CD8-positive, alpha-beta memory T cell (primary cell): ENCODE measurements around the gene TMEM221. TPM values are rescaled to one million over a fixed set of nuclear protein-coding genes. Genes with fewer than 3 reads are reported as not detected.

ENCODE experiments used
- CTCF ChIA-PET: fragments of 350-600 bp; sonication (Branson Sonifier 250); formaldehyde crosslinking; loops from one replicate; lab custom pipeline; 2021; ENCODE audit warnings: antibody characterized with exemption; lab: Charles Lee
- POLR2A ChIA-PET: fragments of 350-600 bp; sonication (Branson Sonifier 250); formaldehyde crosslinking; loops from one replicate; lab custom pipeline; 2021; ENCODE audit warnings: antibody characterized with exemption; lab: Charles Lee
- DNase-seq, 5 donors: peaks; one replicate each; pipeline versions ENCODE4 v3.0.0 to v3.0.0-alpha.2; 2020 to 2022; ENCODE audit warnings: mixed read lengths in 1 of 5
- H3K27ac ChIP-seq: one replicate; pipeline ENCODE4 v1.7.0; 2013; ENCODE audit warnings: low read depth, mild to moderate bottlenecking, low read length, moderate library complexity
- H3K27me3 ChIP-seq: 2 replicates; pipeline ENCODE4 v1.7.0; 2013; ENCODE audit warnings: low read length, mild to moderate bottlenecking; ENCODE audit not compliant: insufficient read depth, poor library complexity, severe bottlenecking
- H3K36me3 ChIP-seq: 2 replicates; pipeline ENCODE4 v1.7.0; 2013; ENCODE audit warnings: mild to moderate bottlenecking, low read length, moderate library complexity; ENCODE audit not compliant: insufficient read depth
- H3K4me1 ChIP-seq: 2 replicates; pipeline ENCODE4 v1.7.0; 2013; ENCODE audit warnings: mild to moderate bottlenecking, low read length, moderate library complexity; ENCODE audit not compliant: insufficient read depth
- H3K4me3 ChIP-seq: 2 replicates; pipeline ENCODE4 v1.7.0; 2013; ENCODE audit warnings: mild to moderate bottlenecking, low read length
- H3K9me3 ChIP-seq: 2 replicates; pipeline ENCODE4 v1.7.0; 2013; ENCODE audit warnings: mild to moderate bottlenecking, low read length
- H3K27ac Mint-ChIP-seq, 8 donors: one replicate each; pipeline ENCODE4 v1.8.0; 2020 to 2021; ENCODE audit warnings: mixed read lengths in 8 of 8, mild to moderate bottlenecking in 6 of 8, inconsistent platforms in 3 of 8, moderate library complexity in 3 of 8
- H3K27me3 Mint-ChIP-seq, 2 donors: one replicate each; pipeline ENCODE4 v1.8.0; 2020 to 2021; ENCODE audit warnings: mixed read lengths in 2 of 2, mild to moderate bottlenecking in 1 of 2, moderate library complexity in 1 of 2
- H3K36me3 Mint-ChIP-seq, 3 donors: one replicate each; pipeline ENCODE4 v1.8.0; 2020 to 2021; ENCODE audit warnings: mixed read lengths in 3 of 3, inconsistent platforms in 1 of 3, mild to moderate bottlenecking in 1 of 3
- H3K4me1 Mint-ChIP-seq, 3 donors: one replicate each; pipeline ENCODE4 v1.8.0; 2020 to 2021; ENCODE audit warnings: mixed read lengths in 3 of 3, inconsistent platforms in 1 of 3, mild to moderate bottlenecking in 1 of 3
- H3K4me3 Mint-ChIP-seq, 7 donors: one replicate each; pipeline ENCODE4 v1.8.0; 2020 to 2021; ENCODE audit warnings: mixed read lengths in 7 of 7, mild to moderate bottlenecking in 6 of 7, moderate library complexity in 4 of 7, inconsistent platforms in 2 of 7
- H3K9me3 Mint-ChIP-seq, 5 donors: one replicate each; pipeline ENCODE4 v1.8.0; 2020 to 2022; ENCODE audit warnings: mixed read lengths in 5 of 5, mild to moderate bottlenecking in 3 of 5, moderate library complexity in 2 of 5, inconsistent platforms in 1 of 5
- polyA plus RNA-seq: library from polyadenylated mRNA; unstranded; fragments of 300-500 nt; fragmentation: Illumina TruSeq; gene quantifications from one replicate; pipeline ENCODE4 v1.2.3, GENCODE V29; 2021
- total RNA-seq, 2 experiments: library from RNA; stranded (reverse); gene quantifications; one replicate each; pipeline ENCODE4 v1.2.3, GENCODE V29; 2021

TMEM221 gene
- total and polyA plus RNA-seq, 3 experiments from 2014 or later = not detected

- DNase-seq = no peak
- no peaks in the 10 kb centered on the region for H3K9me3 ChIP-seq
- no peak overlapping the region for H3K27ac ChIP-seq
- Mint-ChIP-seq H3K27me3 (no peaks in the 10 kb centered on the region), H3K4me1 (peaks cover 13 to 20% (median 17%) of the 10 kb centered on the region in 3 donors), H3K9me3 (no peaks in the 10 kb centered on the region), H3K4me3 (peak overlapping the region in 1 of 7 donors; percentile 85), H3K27ac (peak overlapping the region in 1 of 8 donors; percentile 66), H3K36me3 (peaks cover 0 to 25% (median 3%) of the 10 kb centered on the region in 3 donors)
- POLR2A ChIA-PET = no interaction called here
- H3K36me3 ChIP-seq = no peaks in the 10 kb centered on the region
- CTCF ChIA-PET = interaction anchor here (1.1 kb wide), 1 partner anchor 139 kb away, joined by 3 read pairs; no protein-coding TSS in a partner anchor
- H3K27me3 ChIP-seq = no peaks in the 10 kb centered on the region
- H3K4me3 ChIP-seq = no peak overlapping the region
- peaks cover 15% of the 10 kb centered on the region for H3K4me1 ChIP-seq
Observed at GRCh38 chr19:17398902-17399527, 49.5 kb downstream of the TMEM221 start.

- DNase-seq = peak in 1 of 5 donors; percentile 27
- no peak overlapping the region for H3K4me3 ChIP-seq
- peaks cover 0 to 2% of the 10 kb centered on the region in 2 donors for H3K27me3 Mint-ChIP-seq
- H3K27ac Mint-ChIP-seq = peak overlapping the region in 6 of 8 donors; percentile 51 to 90 (median 68)
- H3K27ac ChIP-seq = no peak overlapping the region
- peaks cover 20% of the 10 kb centered on the region for H3K4me1 ChIP-seq
- POLR2A ChIA-PET = interaction anchor here (0.7 kb wide), 1 partner anchor 403 kb away, joined by 5 read pairs; no protein-coding TSS in a partner anchor
- CTCF ChIA-PET = interaction anchor here (1.0 to 1.4 kb wide), 3 partner anchors 8 to 213 kb away, joined by 3 read pairs; no protein-coding TSS in a partner anchor
- no peaks in the 10 kb centered on the region for H3K27me3 ChIP-seq
- H3K9me3 ChIP-seq = no peaks in the 10 kb centered on the region
- peak overlapping the region in 1 of 7 donors; percentile 28 for H3K4me3 Mint-ChIP-seq
- H3K4me1 Mint-ChIP-seq = peaks cover 15 to 29% (median 20%) of the 10 kb centered on the region in 3 donors
- H3K9me3 Mint-ChIP-seq = no peaks in the 10 kb centered on the region
- peaks cover 0 to 5% (median 0%) of the 10 kb centered on the region in 3 donors for H3K36me3 Mint-ChIP-seq
- H3K36me3 ChIP-seq = no peaks in the 10 kb centered on the region
Observed at GRCh38 chr19:17394891-17395415, 53.5 kb downstream of the TMEM221 start.

GRCh38 chr19:17393914-17394313, 54.6 kb downstream of the TMEM221 start, which contains the start of gene CCDC194:
TSS of gene CCDC194 (minus strand) at chr19:17394196. CDS start at chr19:17394158, 38 bp downstream.
- CTCF ChIA-PET = no interaction called here
- Histone ChIP-seq H3K27ac (no peak within 1 kb of the TSS), H3K4me1 (peaks cover 20% of the 10 kb centered on the region), H3K36me3 (no peaks in the 10 kb centered on the region), H3K27me3 (no peaks in the 10 kb centered on the region), H3K9me3 (no peaks in the 10 kb centered on the region), H3K4me3 (no peak within 1 kb of the TSS)
- H3K27ac Mint-ChIP-seq = peak within 1 kb of the TSS in 6 of 8 donors; percentile 51 to 90 (median 68)
- no peak within 1 kb of the TSS for H3K4me3 Mint-ChIP-seq
- no peak for DNase-seq
- POLR2A ChIA-PET = no interaction called here
- H3K4me1 Mint-ChIP-seq = peaks cover 15 to 29% (median 20%) of the 10 kb centered on the region in 3 donors
- H3K27me3 Mint-ChIP-seq = peaks cover 0 to 2% of the 10 kb centered on the region in 2 donors
- peaks cover 0 to 4% (median 0%) of the 10 kb centered on the region in 3 donors for H3K36me3 Mint-ChIP-seq
- H3K9me3 Mint-ChIP-seq = peaks cover 0 to 2% (median 0%) of the 10 kb centered on the region in 5 donors

GRCh38 chr19:17393002-17393401, 55.5 kb downstream of the TMEM221 start:
- Histone ChIP-seq H3K36me3 (no peaks in the 10 kb centered on the region), H3K27me3 (no peaks in the 10 kb centered on the region), H3K9me3 (no peaks in the 10 kb centered on the region), H3K4me3 (no peak overlapping the region), H3K27ac (no peak overlapping the region), H3K4me1 (peaks cover 20% of the 10 kb centered on the region)
- peaks cover 0 to 2% (median 0%) of the 10 kb centered on the region in 5 donors for H3K9me3 Mint-ChIP-seq
- ChIA-PET CTCF (no interaction called here), POLR2A (no interaction called here)
- H3K27ac Mint-ChIP-seq = no peak overlapping the region
- H3K4me3 Mint-ChIP-seq = no peak overlapping the region
- peaks cover 0 to 3% (median 0%) of the 10 kb centered on the region in 3 donors for H3K36me3 Mint-ChIP-seq
- H3K27me3 Mint-ChIP-seq = peaks cover 0 to 2% of the 10 kb centered on the region in 2 donors
- DNase-seq = no peak
- peaks cover 15 to 29% (median 20%) of the 10 kb centered on the region in 3 donors for H3K4me1 Mint-ChIP-seq

- H3K9me3 ChIP-seq = no peaks in the 10 kb centered on the region
- no peaks in the 10 kb centered on the region for H3K27me3 ChIP-seq
- peaks cover 20% of the 10 kb centered on the region for H3K4me1 ChIP-seq
- ChIA-PET POLR2A (interaction anchor here (0.6 to 1.2 kb wide), 2 partner anchors 11 to 28 kb away, joined by 7 to 10 read pairs; partner anchors contain the start of gene MVB12A), CTCF (interaction anchor here (0.7 to 4.0 kb wide), 5 partner anchors 15 to 136 kb away, joined by 3 to 21 read pairs (median 3); partner anchors contain the start of genes BST2 and MRPL34)
- Mint-ChIP-seq H3K9me3 (peaks cover 0 to 2% (median 0%) of the 10 kb centered on the region in 5 donors), H3K27me3 (peaks cover 0 to 2% of the 10 kb centered on the region in 2 donors), H3K4me1 (peaks cover 15 to 29% (median 20%) of the 10 kb centered on the region in 3 donors), H3K27ac (peak overlapping the region in 3 of 8 donors; percentile 17 to 55 (median 27)), H3K36me3 (no peaks in the 10 kb centered on the region), H3K4me3 (peak overlapping the region; percentile 63 to 94 (median 76))
- DNase-seq = no peak
- no peaks in the 10 kb centered on the region for H3K36me3 ChIP-seq
- no peak overlapping the region for H3K27ac ChIP-seq
- peak overlapping the region; percentile 57 for H3K4me3 ChIP-seq
Observed at GRCh38 chr19:17391371-17392151, 56.9 kb downstream of the TMEM221 start.

GRCh38 chr19:17390665-17391370, 57.6 kb downstream of the TMEM221 start:
- Mint-ChIP-seq H3K36me3 (no peaks in the 10 kb centered on the region), H3K4me1 (peaks cover 15 to 29% (median 20%) of the 10 kb centered on the region in 3 donors), H3K27ac (peak overlapping the region in 3 of 8 donors; percentile 48 to 86 (median 61)), H3K9me3 (peaks cover 0 to 2% (median 0%) of the 10 kb centered on the region in 5 donors), H3K4me3 (peak overlapping the region; percentile 76 to 94 (median 89)), H3K27me3 (peaks cover 0 to 2% of the 10 kb centered on the region in 2 donors)
- DNase-seq = peak; percentile 81 to 88 (median 86)
- no peaks in the 10 kb centered on the region for H3K36me3 ChIP-seq
- POLR2A ChIA-PET = interaction anchor here (0.9 to 1.2 kb wide), 2 partner anchors 29 to 89 kb away, joined by 3 to 7 read pairs; partner anchors contain the start of gene MVB12A
- peaks cover 20% of the 10 kb centered on the region for H3K4me1 ChIP-seq
- no peaks in the 10 kb centered on the region for H3K27me3 ChIP-seq
- no peaks in the 10 kb centered on the region for H3K9me3 ChIP-seq
- CTCF ChIA-PET = interaction anchor here (1.5 to 4.0 kb wide), 3 partner anchors 15 to 69 kb away, joined by 3 to 21 read pairs (median 4); partner anchors contain the start of genes BST2 and NXNL1
- H3K27ac ChIP-seq = no peak overlapping the region
- peak overlapping the region; percentile 64 for H3K4me3 ChIP-seq
